GM13977 (cell line): ENCODE measurements around the gene MAGIX.
A peak's percentile ranks its signal among the peaks of the same experiment; 100 is the strongest.
"Not testable (repeated sequence)": the region's sequence is repeated elsewhere in the genome, so short reads cannot be mapped to it uniquely, and the experiment has no call there.

Experiments
- DNase-seq: peaks from one replicate; pipeline ENCODE4 v3.0.0; 2012; ENCODE audit warnings: low spot score
- in situ Hi-C: fragments of 300-500 bp; cut with MboI; formaldehyde crosslinking; loops from one replicate; pipeline ENCODE4 v1.12.0; 2022; ENCODE audit warnings: low sequenced_read_pairs, low pct_unique_long_range_greater_than_20kb, mixed read lengths, inconsistent platforms; ENCODE audit not compliant: unreplicated experiment
- TF ChIP-seq, protein P1 (sequence below): IDR thresholded peaks from 2 replicates; pipeline ENCODE4 v1.5.1; 2012; ENCODE audit warnings: mild to moderate bottlenecking, control low read depth; ENCODE audit not compliant: insufficient read depth; ENCODE audit errors: extremely low read depth, missing control alignments

The MAGIX gene

DNA sequence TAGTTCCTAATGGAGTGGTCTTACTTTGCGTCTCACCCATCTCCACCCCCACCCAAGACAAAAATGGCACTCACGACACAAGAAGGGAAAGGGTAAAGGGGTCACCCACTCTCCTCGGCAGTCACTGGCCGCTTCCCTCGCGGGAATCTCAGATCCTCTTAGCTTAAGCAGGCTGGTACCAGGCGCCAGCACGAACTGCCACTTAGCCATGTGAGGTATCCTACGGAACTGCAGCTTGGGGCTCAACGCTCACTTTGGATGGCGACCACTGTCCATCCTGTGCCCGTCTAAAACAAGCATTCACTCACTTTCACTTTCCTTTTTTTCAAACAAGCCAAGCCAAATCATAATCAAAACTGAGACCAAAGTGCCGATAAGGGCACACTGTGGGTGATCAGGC, 14.6 kb upstream of the MAGIX start:
- TF ChIP-seq, protein P1, sequence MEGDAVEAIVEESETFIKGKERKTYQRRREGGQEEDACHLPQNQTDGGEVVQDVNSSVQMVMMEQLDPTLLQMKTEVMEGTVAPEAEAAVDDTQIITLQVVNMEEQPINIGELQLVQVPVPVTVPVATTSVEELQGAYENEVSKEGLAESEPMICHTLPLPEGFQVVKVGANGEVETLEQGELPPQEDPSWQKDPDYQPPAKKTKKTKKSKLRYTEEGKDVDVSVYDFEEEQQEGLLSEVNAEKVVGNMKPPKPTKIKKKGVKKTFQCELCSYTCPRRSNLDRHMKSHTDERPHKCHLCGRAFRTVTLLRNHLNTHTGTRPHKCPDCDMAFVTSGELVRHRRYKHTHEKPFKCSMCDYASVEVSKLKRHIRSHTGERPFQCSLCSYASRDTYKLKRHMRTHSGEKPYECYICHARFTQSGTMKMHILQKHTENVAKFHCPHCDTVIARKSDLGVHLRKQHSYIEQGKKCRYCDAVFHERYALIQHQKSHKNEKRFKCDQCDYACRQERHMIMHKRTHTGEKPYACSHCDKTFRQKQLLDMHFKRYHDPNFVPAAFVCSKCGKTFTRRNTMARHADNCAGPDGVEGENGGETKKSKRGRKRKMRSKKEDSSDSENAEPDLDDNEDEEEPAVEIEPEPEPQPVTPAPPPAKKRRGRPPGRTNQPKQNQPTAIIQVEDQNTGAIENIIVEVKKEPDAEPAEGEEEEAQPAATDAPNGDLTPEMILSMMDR, result no peak
- no peak for DNase-seq
- in situ Hi-C loops, result no loop called here

DNA sequence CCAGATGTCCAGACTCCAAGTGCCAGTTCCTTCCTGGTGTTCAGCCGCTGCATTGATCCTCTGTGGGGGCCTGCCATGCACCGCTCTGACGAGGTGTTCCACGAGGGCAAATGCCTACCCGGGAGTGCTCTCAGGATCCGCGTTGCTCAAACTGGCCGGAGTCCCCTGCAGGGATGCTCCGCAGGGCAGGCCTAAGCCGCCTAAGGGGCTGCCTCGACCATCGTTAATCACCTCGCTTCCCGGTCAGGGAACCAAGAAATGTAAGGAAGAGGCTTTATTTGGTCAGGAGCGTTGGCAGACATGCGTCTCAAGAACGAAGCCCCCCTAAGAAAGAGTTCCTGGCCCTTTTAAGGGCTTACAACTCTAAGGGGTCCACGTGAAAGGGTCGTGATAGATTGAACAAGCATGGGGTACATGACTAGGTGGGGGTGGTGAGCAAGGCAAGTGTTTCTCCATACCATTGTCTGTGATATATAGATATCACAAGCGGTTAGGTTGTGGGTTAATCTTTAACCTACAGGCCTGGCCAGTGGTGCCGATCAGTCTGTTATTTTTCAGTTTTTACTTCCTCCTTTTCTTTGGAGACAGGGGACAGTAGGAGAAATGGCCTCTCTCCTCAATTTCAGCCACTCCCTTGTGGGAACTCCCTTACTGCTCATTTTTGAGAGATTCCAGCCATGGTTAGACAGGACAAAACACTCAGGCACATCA, 14.0 kb upstream of the MAGIX start:
- in situ Hi-C loops, DNase-seq: not testable (repeated sequence)

DNA sequence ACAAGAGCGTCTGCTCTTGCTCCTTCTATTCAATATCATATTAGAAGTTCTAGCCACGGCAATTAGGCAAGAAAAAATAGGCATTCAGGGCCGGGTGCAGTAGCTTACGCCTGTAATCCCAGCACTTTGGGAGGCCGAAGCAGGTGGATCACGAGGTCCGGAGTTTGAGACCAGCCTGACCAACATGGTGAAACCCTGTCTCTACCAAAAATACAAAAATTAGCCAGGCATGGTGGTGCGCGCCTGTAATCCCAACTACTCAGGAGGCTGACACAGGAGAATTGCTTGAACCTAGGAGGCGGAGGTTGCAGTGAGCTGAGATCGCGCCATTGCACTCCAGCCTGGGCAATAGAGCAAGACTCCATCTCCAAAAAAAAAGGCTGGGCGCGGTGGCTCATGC, 13.3 kb upstream of the MAGIX start:
- in situ Hi-C loops, DNase-seq: not testable (repeated sequence)

DNA sequence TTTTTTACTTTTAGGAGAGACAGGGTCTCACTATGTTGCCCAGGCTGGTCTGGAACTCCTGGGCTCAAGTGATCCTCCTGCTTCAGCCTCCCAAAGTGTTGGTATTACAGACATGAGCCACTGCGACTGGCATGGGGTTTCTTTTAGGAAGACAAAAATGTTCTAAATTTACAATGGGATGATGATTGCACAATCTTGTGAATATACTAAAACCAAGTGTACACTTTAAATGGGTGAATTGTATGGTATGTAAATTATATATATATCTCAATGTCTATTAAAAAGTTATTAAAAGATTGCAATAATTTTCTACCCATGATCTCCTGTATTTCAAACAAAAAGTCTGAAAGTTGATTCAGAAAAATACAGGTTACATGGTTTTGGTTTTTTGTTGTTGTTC, 9.1 kb upstream of the MAGIX start:
- in situ Hi-C loops, result no loop called here
- DNase-seq, result no peak
- TF ChIP-seq, protein P1, result no peak

DNA sequence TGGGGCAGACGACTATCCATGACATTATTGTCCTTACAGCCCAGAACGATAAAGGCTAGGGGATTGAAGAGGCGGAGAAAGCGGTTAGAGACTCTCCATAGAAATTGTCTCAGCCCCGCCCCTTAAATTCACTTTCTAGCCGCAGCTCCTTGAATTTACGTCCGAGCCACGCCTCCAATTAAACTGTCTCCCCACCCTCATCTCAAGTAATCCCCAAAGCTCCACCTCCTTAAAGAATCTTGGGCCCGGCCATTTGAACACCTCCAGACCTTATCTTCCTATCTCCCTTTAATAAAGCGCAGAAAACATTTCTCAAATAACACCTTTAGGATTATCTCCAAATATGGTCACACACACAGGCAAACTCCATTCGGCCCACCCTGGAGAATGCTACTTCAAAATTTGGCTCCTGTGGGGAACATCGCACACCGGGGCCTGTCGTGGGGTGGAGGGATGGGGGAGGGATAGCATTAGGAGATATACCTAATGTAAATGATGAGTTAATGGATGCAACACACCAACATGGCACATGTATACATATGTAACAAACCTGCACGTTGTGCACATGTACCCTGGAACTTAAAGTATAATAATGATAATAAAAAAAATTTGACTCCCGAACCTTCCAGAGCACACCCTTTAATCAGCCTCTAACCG, 7.2 kb upstream of the MAGIX start:
- peak; percentile 45 for DNase-seq
- in situ Hi-C loops, result no loop called here
- TF ChIP-seq, protein P1, result no peak

DNA sequence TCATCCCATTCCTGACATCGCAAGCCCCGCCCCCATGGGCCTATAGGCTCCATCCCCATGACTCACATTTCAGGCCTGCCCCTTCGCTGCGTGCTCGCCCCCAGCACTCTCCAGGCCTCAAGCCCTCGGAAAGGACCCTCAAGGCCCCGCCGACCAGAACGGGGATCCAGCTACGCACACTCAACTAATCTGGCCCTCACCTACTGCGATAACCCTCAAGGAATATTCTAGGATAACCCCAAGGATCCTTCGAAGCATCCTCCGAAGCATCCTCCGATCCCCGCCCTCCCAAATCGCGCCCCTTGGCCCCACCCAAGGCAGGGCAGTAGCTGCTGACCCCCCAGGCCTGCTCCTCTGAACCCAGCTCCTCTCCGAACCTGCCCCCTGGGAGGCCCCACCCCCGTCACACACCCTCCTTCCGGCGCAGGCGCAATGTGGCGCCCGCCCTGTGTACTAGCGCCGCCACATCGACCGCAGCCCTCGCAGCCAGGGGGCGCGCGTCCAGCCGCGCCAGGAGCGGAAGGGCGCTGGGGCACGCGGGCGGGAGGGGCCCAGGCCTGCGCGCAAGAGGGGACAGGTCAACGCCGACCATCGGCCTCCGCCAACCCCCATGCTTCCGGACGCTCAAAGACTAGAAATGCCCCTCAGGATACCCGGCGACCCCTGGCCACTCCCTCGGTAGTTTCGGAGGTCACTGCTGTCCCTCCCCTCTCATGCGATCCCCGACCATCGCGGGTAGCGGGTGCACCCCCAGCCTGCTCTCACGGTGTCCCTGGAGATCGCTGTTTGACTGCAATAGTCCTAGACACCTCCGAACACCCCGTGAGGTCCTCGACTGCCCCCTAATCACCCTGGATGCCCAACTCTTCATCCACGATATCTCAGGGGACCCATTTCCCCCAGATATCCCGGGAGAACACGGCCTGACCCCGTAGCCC, 6.4 kb upstream of the MAGIX start:
- TF ChIP-seq, protein P1, result peak; percentile 83
- in situ Hi-C loops, result no loop called here
- DNase-seq, result peak; percentile 85

DNA sequence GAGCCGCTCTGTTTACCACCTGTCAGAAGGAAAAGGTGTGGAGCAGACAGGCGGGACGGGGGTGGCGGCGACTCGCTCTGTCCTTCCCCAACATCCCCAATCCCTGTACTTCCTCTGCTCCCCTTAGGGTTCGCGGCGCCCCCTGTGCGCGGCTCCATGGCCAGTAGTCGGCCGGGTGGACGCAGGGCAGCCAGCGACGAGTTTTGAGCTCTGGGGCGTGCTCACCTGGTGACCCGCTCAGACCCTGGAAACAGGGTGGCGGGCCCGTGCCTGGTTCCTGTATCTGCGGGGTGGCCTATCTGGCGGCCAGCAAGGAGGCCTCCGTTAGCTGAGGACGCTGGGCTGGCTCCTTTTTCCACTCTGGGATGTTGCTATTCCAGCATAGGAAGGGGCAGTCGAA, 5.4 kb upstream of the MAGIX start:
- TF ChIP-seq, protein P1, result no peak
- in situ Hi-C loops, result no loop called here
- no peak for DNase-seq
